Heart left ventricle (tissue), 16 donors: ENCODE measurements around the gene PRIMA1. TPM values are rescaled to one million over a fixed set of nuclear protein-coding genes. Genes with fewer than 3 reads are reported as not detected.

ENCODE experiments used
- ATAC-seq, 4 donors: fragments of 200-7000 bp; cut with Tn5 transposase; one replicate each; pipeline ENCODE4 v1.9.1; 2020 to 2022; ENCODE audit warnings: moderate library complexity in 4 of 4, mild to moderate bottlenecking in 3 of 4, moderate number of reproducible peaks in 1 of 4
- DNase-seq, 5 donors: peaks; one replicate each; pipeline ENCODE4 v3.0.0-alpha.2; 2020
- H3K27ac ChIP-seq, 12 donors: fragments of 200-600 bp; sonication (generic) in 4 of 12; one replicate each; pipeline versions ENCODE4 v1.5.0 to v1.8.0; 2016 to 2022; ENCODE audit warnings: mild to moderate bottlenecking in 2 of 12
- H3K27me3 ChIP-seq, 9 donors: fragments of 200-600 bp; sonication (generic) in 2 of 9; one replicate each; pipeline versions ENCODE4 v1.5.1 to v1.8.0; 2016 to 2022; ENCODE audit warnings: mild to moderate bottlenecking in 3 of 9
- H3K36me3 ChIP-seq, 9 donors: fragments of 200-600 bp; sonication (generic) in 2 of 9; one replicate each; pipeline versions ENCODE4 v1.5.0 to v1.8.0; 2018 to 2022; ENCODE audit warnings: mild to moderate bottlenecking in 2 of 9
- H3K4me1 ChIP-seq, 12 donors: fragments of 200-600 bp; sonication (generic) in 4 of 12; one replicate each; pipeline versions ENCODE4 v1.5.0 to v1.8.0; 2016 to 2022; ENCODE audit warnings: mild to moderate bottlenecking in 3 of 12
- H3K4me3 ChIP-seq, 12 donors: fragments of 200-600 bp; sonication (generic) in 4 of 12; one replicate each; pipeline versions ENCODE4 v1.5.0 to v1.8.0; 2017 to 2022; ENCODE audit warnings: mild to moderate bottlenecking in 9 of 12, moderate library complexity in 4 of 12
- H3K9me3 ChIP-seq, 12 donors: fragments of 200-600 bp; sonication (generic) in 4 of 12; one replicate each; pipeline versions ENCODE4 v1.5.0 to v1.8.0; 2016 to 2022; ENCODE audit warnings: mild to moderate bottlenecking in 1 of 12
- POLR2A ChIP-seq, 2 donors: fragments of 450-650 bp; IDR thresholded peaks; one replicate each; pipeline ENCODE4 v1.6.1; 2017; ENCODE audit warnings: antibody characterized with exemption in 2 of 2, mild to moderate bottlenecking in 2 of 2, moderate library complexity in 2 of 2
- WGBS, 4 donors: extraction: QIAGEN DNeasy Blood & Tissue Kit in 2 of 4; methylation state at CpG; one replicate each; pipeline versions ENCODE4 v1.1.5 to v1.1.7; 2013 to 2018; 5-methylcytosine and 5-hydroxymethylcytosine counted together
- intact Hi-C, 10 donors: fragments of 100-400 bp; cut with DNase I; formaldehyde crosslinking; loops; one replicate each; pipeline versions ENCODE4 v1.11.1 to v1.14.2; 2022
- polyA plus RNA-seq, 2 donors: library from polyadenylated mRNA; stranded (reverse); fragments of 200-250 nt; gene quantifications; one replicate each; pipeline ENCODE4 v1.2.3, GENCODE V29; 2013
- total RNA-seq, 9 donors: library from RNA; depleted of rRNA in 2 of 9; stranded (reverse); fragments of >200 nt in 2 of 9; fragmentation: NEBNext Ultra II Directional in 3 of 9; extraction: Animal tissue kit (Norgen Biotek cat#: 25700) in 3 of 9; gene quantifications; one replicate each; pipeline versions ENCODE4 v1.1.0 to v1.2.4, GENCODE V29; 2016 to 2023
- TF ChIP-seq, protein P1 (sequence below), 12 donors: fragments of 200-600 bp; sonication (generic) in 4 of 12; IDR thresholded peaks; one replicate each; pipeline versions ENCODE4 v1.5.0 to v1.8.0; 2018 to 2022; ENCODE audit warnings: antibody characterized with exemption in 12 of 12, mild to moderate bottlenecking in 5 of 12
- donor health status: ischemic (EF 13 %, LVEDD 7.1; RV severe dilation, severe dysfunction).
- donor health status: healthy with polysubstance abuse.
- donor health status: DM: no; HTN: yes; CAD: no.
- donor health status: DM: no; HTN: no; CAD: no.
- donor health status: ischemic (EF 25% LVEDD 6.9; RV normal size, moderate dysfunction).
- donor health status: ischemic (EF 25% LVEDD 5.7; RV mildly dilated, moderate dysfunction).
- donor health status: healthy.
- donor health status: DM: yes; HTN: yes; CAD: no.
- donor health status: ischemic (EF 35%, LVEDD 5.7; RV mildly dilated, moderate dysfunction).
- donor health status: nonischemic (EF 11% LVEDD 7.7; RV severe dilation, severe dysfunction).
- donor health status: DM: yes; HTN: yes; CAD: no.
- donor health status: PGD.
- donor health status: ischemic (EF 29% LVEDD 5.4; RV normal size, mild dysfunction).
- donor health status: nonischemic (EF 23%, LVEDD 6.1; RV moderate dilation, normal function).

PRIMA1 gene
- total and polyA plus RNA-seq, 11 donors, result 1.4 to 27.5 (median 5.0) TPM

DNA sequence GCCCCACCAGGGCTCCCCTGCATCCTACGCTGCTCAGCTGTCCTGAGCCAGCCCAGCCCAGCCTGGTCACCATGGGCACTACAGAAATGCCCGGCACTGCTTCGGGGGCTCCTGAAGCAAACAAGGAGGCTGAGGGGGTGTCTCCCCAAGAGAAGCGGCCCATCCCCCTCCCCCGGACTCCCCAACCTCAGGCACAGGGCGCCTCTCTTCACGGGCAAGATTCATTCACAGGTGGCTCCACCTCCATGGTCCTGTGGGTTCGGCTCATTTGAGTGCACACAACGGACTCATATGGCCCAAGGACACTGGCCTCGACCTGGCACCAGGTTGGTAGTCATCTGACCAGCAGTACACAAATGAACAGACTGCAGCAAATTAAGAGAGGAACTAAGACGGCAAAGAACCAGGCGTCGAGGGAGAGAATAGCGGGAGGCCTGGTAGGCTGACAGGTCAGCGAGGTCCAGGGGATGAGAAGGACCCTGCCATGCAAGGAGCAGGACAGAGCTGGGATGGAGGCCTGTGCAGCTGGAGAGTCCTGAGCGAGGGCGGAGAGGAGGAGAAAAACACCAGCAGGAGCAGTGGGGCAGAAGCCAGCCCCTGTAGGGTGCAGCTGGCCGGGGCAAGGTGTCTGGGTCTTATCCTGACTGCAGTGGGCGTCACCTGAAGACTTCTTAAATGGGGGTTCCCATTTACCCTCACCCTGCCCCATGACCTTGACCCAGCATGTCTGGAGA is 60.2 kb downstream of the PRIMA1 start:
- no peak overlapping the region for H3K4me3 ChIP-seq
- WGBS, 4 donors, result 88 to 94% (median 93%) methylated on average over 18 to 19 of the region's 19 CpGs
- no peak for DNase-seq
- no peak overlapping the region for H3K27ac ChIP-seq
- H3K4me1 ChIP-seq, result no peaks in the 10 kb centered on the region
- H3K9me3 ChIP-seq, result no peaks in the 10 kb centered on the region
- no peaks in the 10 kb centered on the region for H3K27me3 ChIP-seq
- intact Hi-C loops, result no loop called here
- ATAC-seq, result no peak
- H3K36me3 ChIP-seq, result no peaks in the 10 kb centered on the region
- TF ChIP-seq, protein P1, sequence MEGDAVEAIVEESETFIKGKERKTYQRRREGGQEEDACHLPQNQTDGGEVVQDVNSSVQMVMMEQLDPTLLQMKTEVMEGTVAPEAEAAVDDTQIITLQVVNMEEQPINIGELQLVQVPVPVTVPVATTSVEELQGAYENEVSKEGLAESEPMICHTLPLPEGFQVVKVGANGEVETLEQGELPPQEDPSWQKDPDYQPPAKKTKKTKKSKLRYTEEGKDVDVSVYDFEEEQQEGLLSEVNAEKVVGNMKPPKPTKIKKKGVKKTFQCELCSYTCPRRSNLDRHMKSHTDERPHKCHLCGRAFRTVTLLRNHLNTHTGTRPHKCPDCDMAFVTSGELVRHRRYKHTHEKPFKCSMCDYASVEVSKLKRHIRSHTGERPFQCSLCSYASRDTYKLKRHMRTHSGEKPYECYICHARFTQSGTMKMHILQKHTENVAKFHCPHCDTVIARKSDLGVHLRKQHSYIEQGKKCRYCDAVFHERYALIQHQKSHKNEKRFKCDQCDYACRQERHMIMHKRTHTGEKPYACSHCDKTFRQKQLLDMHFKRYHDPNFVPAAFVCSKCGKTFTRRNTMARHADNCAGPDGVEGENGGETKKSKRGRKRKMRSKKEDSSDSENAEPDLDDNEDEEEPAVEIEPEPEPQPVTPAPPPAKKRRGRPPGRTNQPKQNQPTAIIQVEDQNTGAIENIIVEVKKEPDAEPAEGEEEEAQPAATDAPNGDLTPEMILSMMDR (IDR thresholded peaks at IDR 0.05), result no peak
- TF ChIP-seq POLR2A (IDR thresholded peaks at IDR 0.05), result no peak

DNA sequence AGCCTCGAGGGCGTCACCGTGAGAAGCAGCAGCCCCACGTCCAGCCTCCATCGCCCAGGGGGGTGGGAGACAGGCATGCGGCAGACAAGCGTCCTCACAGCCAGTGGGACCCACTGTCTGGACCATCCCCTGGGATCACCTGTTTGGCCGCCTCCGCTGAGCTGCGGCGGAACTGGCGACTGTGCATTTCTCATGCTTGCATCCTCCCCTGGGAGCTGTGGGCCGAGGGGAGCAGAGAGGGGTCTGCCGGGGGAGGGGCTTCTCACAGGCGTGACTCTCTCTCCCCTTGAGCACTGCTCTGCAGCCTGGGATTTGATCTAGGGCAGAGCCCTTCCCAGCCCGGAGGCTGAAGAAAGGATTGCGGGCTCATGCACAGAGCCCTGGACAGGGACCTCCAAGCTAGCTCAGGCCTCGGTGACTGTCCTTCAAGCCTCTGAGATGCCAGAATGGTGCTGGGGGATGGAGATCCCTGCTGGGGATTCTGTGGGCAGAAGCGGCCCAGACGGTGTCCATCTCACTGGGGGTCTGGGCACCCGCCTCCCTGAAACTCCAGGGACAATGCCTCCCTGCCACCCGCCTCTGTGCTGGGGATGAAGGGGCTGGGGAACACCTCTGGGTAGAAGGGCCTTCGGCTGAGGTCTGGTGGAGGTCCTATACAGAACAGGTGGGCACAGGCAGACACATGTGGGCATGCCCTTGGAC is 61.1 kb downstream of the PRIMA1 start:
- DNase-seq (no peak), ATAC-seq (no peak)
- 77 to 89% (median 81%) methylated on average over 17 to 23 of the region's 23 CpGs for whole genome bisulfite sequencing, 4 donors
- H3K4me3 ChIP-seq, result no peak overlapping the region
- no peaks in the 10 kb centered on the region for H3K9me3 ChIP-seq
- H3K27ac ChIP-seq, result no peak overlapping the region
- H3K36me3 ChIP-seq, result no peaks in the 10 kb centered on the region
- TF ChIP-seq POLR2A (IDR thresholded peaks at IDR 0.05), result no peak
- TF ChIP-seq, protein P1 (IDR thresholded peaks at IDR 0.05), result no peak
- H3K4me1 ChIP-seq, result no peaks in the 10 kb centered on the region
- intact Hi-C loops, result no loop called here
- H3K27me3 ChIP-seq, result no peaks in the 10 kb centered on the region

DNA sequence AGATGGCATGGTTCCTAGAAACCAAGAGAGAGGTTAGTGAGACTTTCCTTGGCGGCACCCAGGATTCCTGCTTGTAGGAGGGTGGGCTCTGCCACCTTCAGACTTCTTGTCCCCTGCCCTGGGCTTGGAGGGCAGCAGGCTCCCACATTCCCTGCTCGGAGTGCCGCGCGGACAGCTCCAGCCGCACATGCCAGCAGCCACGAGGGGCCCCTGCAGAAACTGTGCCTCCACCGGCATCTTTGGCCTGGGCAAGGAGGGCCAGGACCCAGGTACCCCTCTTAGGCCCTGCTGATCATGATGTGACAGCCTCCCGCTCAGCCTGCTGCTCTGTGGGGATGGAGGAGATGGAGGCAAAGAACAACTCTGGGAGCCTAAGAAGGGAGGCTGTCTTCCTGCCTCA is 62.3 kb downstream of the PRIMA1 start:
- ATAC-seq (no peak), DNase-seq (no peak)
- H3K27me3 ChIP-seq, result no peaks in the 10 kb centered on the region
- no peaks in the 10 kb centered on the region for H3K9me3 ChIP-seq
- intact Hi-C loops, result no loop called here
- TF ChIP-seq POLR2A (IDR thresholded peaks at IDR 0.05), result no peak
- TF ChIP-seq, protein P1 (IDR thresholded peaks at IDR 0.05), result no peak
- 90 to 93% (median 92%) methylated on average over 9 of the region's 9 CpGs; no CpG with 5 or more reads in 1 of the 4 donors for WGBS, 4 donors
- no peak overlapping the region for H3K4me3 ChIP-seq
- no peaks in the 10 kb centered on the region for H3K36me3 ChIP-seq
- no peak overlapping the region for H3K27ac ChIP-seq
- no peaks in the 10 kb centered on the region for H3K4me1 ChIP-seq

- Histone ChIP-seq H3K4me1 (no peaks in the 10 kb centered on the region), H3K36me3 (no peaks in the 10 kb centered on the region), H3K9me3 (no peaks in the 10 kb centered on the region), H3K4me3 (no peak overlapping the region), H3K27ac (no peak overlapping the region), H3K27me3 (no peaks in the 10 kb centered on the region)
- intact Hi-C loops, result no loop called here
- no peak for TF ChIP-seq POLR2A (IDR thresholded peaks at IDR 0.05)
- DNase-seq (peak in 1 of 5 donors; percentile 49), ATAC-seq (no peak)
- WGBS, 4 donors, result 71 to 83% (median 79%) methylated on average over 20 to 21 of the region's 21 CpGs
Measured at GRCh38 chr14:93725002-93725582, 63.2 kb downstream of the PRIMA1 start.
